HG02642 (cell line): ENCODE measurements around the gene KIF4A.
A peak's percentile ranks its signal among the peaks of the same experiment; 100 is the strongest.
"Not testable (repeated sequence)": the region's sequence is repeated elsewhere in the genome, so short reads cannot be mapped to it uniquely, and the experiment has no call there.

Experiments
- ATAC-seq: cut with Tn5 transposase; IDR thresholded peaks from one replicate; pipeline ENCODE4 v1.9.1; 2021; ENCODE audit warnings: mild to moderate bottlenecking; ENCODE audit not compliant: unreplicated experiment, poor library complexity

The KIF4A gene

DNA sequence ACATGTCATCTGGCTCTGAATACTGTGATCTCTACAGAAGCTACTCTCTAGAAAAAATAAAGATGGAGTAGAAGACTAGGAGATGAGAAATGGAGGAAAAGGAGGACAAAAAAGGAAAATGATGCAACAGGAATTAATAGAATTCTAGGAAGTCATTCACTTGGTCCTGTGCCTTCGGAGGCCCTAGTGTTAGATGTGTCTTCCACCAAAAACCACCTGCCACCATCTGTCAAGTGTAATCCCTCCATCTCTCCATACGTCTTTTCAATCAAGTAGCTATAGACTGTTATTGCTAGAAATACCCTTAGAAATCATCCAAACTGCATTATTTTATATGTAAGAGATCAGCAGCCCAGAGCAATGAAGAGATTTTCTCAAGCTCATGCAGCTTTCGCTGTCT lies 10.8 kb upstream of the KIF4A start:
- ATAC-seq = no peak

GRCh38 chrX:70280573-70280972 lies 9.3 kb upstream of the KIF4A start:
- ATAC-seq = no peak

DNA sequence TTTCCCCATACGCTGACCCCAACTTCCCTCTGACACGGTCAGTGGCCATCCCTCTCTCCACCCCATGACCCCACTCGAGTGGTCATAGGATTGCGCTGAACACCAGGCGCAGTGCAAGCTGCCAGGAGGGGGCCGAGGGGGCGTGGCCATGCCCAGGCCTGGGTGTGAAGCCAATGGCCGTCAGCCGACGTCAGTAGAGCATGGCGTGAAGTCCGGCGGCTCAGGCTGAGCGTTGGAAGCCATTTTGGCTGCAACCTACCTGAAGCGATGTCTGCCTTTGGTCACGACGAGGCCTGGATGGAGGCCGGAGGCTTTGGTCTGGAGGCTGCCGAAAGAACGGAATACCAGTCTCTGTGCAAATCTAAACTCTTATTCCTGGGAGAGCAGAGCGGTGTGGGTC lies 8.0 kb upstream of the KIF4A start, which contains the start of gene RAB41:
RAB41 (plus strand) TSS at position 222 of the 400 bp plus-strand sequence; CDS start at position 268, 46 bp downstream.
- no peak for ATAC-seq

DNA sequence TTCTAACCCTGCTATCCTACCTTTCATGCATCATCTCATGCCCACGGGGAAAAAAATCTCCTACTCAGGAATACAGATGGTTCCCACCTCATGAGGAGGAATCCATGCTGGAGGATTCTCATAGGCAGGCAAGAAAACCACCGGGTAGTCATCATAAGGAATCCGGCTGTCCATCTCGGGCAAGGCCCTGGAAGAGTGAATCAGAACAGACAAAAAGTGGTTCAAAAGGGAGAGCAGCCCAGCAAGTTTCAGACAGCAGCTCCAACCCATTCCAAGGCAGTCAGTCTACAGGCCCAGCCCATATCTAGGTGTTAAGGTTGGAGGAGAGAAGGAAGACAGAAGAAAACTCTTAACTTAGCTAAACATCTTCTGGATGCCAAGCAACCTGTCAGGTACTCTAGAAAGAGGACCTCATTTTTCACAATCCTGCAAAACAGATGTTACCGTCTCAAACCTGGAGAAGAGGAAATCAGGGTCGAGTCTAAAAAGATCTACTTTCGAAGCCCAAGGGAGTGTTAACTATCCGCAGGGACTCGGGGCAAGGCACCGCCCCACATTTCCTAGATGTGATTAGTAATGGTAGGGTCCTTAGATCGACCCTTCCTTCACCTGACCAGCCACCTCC lies 624 bp upstream of the KIF4A start:
- no peak for ATAC-seq

GRCh38 chrX:70292788-70293187 lies 2.9 kb downstream of the KIF4A start:
- ATAC-seq = no peak

GRCh38 chrX:70293621-70294020 lies 3.7 kb downstream of the KIF4A start:
- no peak for ATAC-seq

GRCh38 chrX:70301716-70302115 lies 11.8 kb downstream of the KIF4A start:
- ATAC-seq = no peak

GRCh38 chrX:70313503-70313902 lies 23.6 kb downstream of the KIF4A start:
- no peak for ATAC-seq

DNA sequence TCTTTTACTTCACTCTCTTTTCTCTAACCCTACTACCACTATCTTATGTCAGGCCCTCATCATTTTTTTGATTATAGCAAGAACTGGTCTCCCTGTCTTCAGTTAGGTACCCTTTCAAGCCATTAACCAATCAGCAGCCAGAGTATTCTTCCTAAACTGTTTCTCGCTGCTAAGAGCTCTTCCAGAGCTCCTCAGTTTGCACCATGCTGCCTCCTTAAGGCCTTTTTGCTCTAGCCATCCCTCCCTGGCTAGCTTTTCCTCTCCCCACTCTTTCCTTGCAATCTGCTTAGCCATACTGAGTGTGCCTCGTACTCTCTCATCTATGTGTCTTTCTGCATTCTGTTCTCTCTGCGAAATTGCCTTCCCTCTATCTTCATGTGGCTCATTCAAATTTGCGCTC lies 32.9 kb downstream of the KIF4A start:
- no peak for ATAC-seq

- not testable (repeated sequence) for ATAC-seq
These were observed 33.7 kb downstream of the KIF4A start for GRCh38 chrX:70323628-70324027.

GRCh38 chrX:70324326-70324725 lies 34.4 kb downstream of the KIF4A start:
- no peak for ATAC-seq

DNA sequence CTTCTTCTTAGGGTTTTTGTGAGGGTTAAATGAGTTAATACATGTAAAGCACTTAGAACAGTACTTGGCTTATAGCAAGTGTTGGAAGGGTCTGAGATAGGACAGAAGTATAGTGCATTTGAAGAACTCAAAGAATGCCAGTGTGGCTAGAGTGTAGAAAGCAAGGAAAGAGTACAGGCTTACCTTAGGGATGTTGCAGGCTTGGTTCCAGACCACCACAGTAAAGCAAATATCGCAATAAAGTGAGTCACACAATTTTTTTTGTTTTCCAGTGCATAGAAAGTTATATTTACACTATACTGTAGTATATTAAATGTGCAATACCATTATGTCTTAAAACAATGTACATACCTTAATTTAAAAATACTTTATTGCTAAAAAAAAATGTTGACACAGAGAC lies 41.3 kb downstream of the KIF4A start:
- ATAC-seq = no peak

DNA sequence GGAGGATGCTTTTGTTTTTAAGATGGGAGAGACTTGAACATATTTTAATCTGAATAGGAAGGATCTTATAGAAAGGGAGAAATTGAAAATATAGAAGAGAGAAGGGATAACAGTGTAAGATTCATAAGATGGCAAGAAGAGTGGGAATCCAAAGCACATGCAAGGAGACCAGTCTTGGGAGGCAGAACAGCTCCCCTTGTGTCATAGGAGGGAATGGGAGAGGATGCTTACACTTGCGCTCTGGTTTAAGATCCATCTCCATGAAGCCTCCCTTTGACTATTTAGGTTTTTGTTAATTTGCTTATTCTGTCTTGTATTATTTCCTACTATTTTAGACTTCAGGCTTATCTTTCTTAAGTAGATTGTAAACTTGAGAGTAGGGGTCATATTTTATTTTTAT lies 42.7 kb downstream of the KIF4A start:
- ATAC-seq = no peak

DNA sequence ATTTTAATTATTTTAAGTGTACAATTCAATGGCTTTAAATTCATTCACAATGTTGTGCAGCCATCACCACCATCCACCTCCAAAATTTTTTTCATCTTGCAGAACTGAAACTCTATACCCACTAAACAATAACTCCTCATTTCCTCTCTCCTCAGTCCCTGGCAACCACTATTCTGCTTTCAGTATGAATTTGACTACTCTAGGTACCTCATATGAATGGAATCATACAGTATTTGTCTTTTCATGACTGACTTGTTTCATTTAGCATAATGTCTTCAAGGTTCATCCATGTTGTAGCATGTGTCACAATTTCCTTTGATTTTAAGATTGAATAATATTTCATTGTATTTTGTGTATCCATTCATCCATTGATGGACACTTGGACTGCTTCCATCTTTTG lies 46.9 kb downstream of the KIF4A start:
- ATAC-seq = peak; percentile 100

GRCh38 chrX:70338290-70338689 lies 48.4 kb downstream of the KIF4A start:
- ATAC-seq = no peak

DNA sequence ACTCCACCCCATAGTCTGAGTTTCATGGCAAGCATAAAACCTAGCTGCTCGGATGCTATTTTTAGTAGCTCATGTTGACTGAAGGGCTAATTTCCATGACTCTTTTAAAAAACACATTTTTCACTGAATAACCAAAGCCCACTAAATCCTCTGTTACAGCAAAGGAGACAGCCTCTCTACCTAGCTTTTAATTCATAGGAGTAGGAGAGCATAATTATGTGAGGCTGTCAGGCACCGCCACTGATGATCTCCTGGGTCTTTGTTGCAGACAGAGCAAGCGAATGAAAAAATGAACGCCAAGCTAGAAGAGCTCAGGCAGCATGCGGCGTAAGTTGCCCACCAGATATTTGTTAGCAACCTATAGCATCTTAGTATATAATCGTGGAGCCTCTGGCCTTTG lies 53.5 kb downstream of the KIF4A start:
- no peak for ATAC-seq

DNA sequence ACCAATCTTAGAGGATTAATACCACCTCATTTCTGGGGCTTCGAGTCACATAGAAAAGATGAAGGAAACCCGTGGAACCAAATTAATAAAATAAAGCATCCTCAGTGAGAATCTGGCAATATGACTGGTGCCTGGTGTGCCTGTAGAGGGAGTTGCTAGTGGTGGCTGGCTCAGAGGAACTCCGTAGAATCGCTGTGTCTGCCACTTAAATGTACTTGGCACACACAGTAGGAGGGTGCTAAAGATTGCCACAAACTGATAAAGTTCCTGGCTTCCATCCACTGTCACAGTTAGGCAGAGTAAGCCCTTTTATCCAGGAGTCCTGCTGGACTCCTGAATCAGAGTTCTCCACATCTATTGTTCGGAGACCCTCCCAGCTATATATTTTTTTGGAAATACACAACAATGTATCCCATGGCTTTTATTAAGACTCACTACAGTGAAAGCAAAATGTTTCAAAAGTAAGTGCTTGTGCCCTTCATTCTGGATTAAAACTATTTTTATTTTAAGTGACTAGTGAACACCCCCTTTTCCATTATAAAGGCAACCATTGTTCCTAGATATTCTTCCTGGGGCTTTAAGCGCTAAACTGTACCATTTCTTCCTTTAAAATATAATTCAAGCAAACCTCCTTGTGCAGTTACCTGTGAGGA lies 56.6 kb downstream of the KIF4A start:
- no peak for ATAC-seq

GRCh38 chrX:70348825-70349224 lies 58.9 kb downstream of the KIF4A start:
- ATAC-seq = not testable (repeated sequence)

GRCh38 chrX:70349367-70350125 lies 59.6 kb downstream of the KIF4A start:
- ATAC-seq = not testable (repeated sequence)

- no peak for ATAC-seq
These were observed 62.6 kb downstream of the KIF4A start for GRCh38 chrX:70352496-70352895.

GRCh38 chrX:70353514-70353913 lies 63.6 kb downstream of the KIF4A start:
- no peak for ATAC-seq
